Bronchial epithelial cell (primary cell): ENCODE measurements around the gene EPHB1. TPM values are rescaled to one million over a fixed set of nuclear protein-coding genes. Genes with fewer than 3 reads are reported as not detected.

Source experiments
- DNase-seq: peaks from one replicate; pipeline ENCODE4 v3.0.0-alpha.2; 2010; ENCODE audit warnings: low read depth
- FAIRE-seq: peaks from 2 replicates; lab custom pipeline; 2011; peaks lifted over from hg19 to GRCh38; lab: Jason Lieb, UNC
- H3K27me3 ChIP-seq: 2 replicates; pipeline ENCODE4 v1.5.1; 2011; ENCODE audit warnings: low read length; ENCODE audit not compliant: control insufficient read depth, insufficient read depth
- H3K36me3 ChIP-seq: 2 replicates; pipeline ENCODE4 v1.5.1; 2011; ENCODE audit warnings: low read length; ENCODE audit not compliant: control insufficient read depth, insufficient read depth
- H3K4me3 ChIP-seq: 2 replicates; pipeline ENCODE4 v1.5.1; 2011; ENCODE audit warnings: mild to moderate bottlenecking, low read depth, low read length, control low read depth
- total RNA-seq: library from RNA; depleted of rRNA; stranded (reverse); fragments of >200 nt; gene quantifications from 2 replicates; pipeline ENCODE4 v1.2.1, GENCODE V29; 2014
- TF ChIP-seq, protein P1 (sequence below): IDR thresholded peaks from 2 replicates; pipeline ENCODE4 v1.5.1; 2011; ENCODE audit warnings: mild to moderate bottlenecking, moderate library complexity, low read length, control low read depth, inconsistent platforms; ENCODE audit not compliant: insufficient read depth, severe bottlenecking

EPHB1 gene
- total RNA-seq, 1 donor from 2014 or later, result under 0.01 TPM

DNA sequence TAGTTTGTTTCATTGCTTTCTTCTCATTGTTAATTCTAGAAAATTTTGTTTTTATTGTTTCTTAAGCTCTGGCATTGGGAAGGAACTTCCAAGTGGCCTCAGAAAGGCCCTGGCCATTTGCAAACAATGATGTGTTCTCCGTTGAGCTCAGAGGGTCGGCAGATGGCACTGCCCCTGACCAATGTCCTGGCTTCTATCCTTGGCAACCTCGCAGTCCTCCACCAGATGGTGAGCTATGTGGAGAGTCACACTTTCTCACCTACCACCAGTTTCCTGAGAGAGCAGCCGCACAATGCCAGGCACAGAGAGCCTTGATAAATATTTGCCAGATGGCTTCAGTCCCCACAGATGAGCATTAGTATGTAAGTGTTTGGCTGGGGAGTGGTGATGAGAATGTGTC is 343.7 kb downstream of the EPHB1 start:
- TF ChIP-seq, protein P1, sequence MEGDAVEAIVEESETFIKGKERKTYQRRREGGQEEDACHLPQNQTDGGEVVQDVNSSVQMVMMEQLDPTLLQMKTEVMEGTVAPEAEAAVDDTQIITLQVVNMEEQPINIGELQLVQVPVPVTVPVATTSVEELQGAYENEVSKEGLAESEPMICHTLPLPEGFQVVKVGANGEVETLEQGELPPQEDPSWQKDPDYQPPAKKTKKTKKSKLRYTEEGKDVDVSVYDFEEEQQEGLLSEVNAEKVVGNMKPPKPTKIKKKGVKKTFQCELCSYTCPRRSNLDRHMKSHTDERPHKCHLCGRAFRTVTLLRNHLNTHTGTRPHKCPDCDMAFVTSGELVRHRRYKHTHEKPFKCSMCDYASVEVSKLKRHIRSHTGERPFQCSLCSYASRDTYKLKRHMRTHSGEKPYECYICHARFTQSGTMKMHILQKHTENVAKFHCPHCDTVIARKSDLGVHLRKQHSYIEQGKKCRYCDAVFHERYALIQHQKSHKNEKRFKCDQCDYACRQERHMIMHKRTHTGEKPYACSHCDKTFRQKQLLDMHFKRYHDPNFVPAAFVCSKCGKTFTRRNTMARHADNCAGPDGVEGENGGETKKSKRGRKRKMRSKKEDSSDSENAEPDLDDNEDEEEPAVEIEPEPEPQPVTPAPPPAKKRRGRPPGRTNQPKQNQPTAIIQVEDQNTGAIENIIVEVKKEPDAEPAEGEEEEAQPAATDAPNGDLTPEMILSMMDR, result no peak
- Histone ChIP-seq H3K36me3 (no peaks in the 10 kb centered on the region), H3K27me3 (no peaks in the 10 kb centered on the region), H3K4me3 (no peak overlapping the region)
- no peak for FAIRE-seq
- DNase-seq, result no peak

DNA sequence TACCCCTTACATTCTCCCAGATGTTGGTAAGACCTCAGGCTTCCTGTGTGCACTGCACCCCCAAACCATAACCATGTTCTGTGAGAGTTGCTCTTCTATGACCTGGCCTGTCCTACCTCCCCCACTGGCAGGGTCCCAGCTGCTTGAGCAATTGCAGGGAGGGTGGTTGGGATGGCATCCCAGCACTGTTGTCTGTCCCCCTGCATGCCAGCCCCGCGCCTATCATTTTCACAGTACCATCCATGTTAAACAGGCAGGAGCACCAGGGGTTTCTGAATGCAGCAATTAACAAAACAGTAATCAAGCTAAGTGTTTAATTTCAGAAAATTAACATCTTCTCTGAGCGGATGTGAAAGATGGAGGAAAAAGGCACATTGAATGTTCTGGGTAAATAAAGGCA is 345.5 kb downstream of the EPHB1 start:
- H3K36me3 ChIP-seq, result no peaks in the 10 kb centered on the region
- DNase-seq (no peak), FAIRE-seq (no peak)
- TF ChIP-seq, protein P1, result no peak
- H3K4me3 ChIP-seq, result no peak overlapping the region
- no peaks in the 10 kb centered on the region for H3K27me3 ChIP-seq

DNA sequence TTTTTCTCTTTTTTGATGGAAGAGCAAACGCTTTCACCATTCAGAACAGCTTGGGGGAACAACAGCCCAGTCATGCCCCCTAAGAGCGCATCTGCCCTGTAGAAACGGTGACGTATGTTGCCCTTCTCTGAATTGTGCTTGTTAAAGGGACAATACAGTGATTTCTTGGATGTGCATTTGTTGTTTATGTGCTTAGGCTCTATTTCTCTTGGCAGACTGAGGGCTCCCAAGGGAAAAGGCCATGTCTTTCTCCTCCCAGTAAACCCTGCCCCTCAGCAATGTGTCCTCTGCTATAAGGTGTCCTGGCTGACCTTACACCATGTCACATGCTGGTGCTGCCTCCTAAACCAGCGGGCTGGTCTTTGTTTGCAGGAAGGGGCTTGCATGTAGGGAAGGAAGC is 346.1 kb downstream of the EPHB1 start:
- DNase-seq (no peak), FAIRE-seq (no peak)

DNA sequence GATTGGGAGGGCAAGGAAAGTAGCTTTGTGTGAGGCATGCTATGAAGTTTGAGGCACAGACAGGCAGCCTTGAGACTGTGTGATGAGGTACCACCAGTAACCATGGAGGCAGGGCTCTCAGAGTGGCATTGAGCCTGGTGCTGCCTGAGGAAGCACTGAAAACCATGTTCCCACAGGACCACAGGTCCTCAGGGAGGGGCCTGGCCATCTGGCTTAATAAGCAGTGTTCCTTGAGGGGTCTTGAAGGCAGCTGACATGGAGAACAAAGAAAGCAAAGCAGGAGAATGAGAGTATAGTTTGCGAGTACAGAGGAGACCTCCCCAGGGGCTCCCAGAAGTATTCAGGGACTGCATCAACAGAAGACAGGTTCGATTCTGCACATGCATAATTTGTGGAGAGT is 346.6 kb downstream of the EPHB1 start:
- Histone ChIP-seq H3K4me3 (no peak overlapping the region), H3K36me3 (no peaks in the 10 kb centered on the region), H3K27me3 (no peaks in the 10 kb centered on the region)
- FAIRE-seq, result no peak
- DNase-seq, result no peak
- TF ChIP-seq, protein P1, result no peak

More for the DNA sequence above, 346.1 kb downstream of the EPHB1 start:
- Histone ChIP-seq H3K36me3 (no peaks in the 10 kb centered on the region), H3K4me3 (no peak overlapping the region), H3K27me3 (no peaks in the 10 kb centered on the region)
- TF ChIP-seq, protein P1, result no peak

DNA sequence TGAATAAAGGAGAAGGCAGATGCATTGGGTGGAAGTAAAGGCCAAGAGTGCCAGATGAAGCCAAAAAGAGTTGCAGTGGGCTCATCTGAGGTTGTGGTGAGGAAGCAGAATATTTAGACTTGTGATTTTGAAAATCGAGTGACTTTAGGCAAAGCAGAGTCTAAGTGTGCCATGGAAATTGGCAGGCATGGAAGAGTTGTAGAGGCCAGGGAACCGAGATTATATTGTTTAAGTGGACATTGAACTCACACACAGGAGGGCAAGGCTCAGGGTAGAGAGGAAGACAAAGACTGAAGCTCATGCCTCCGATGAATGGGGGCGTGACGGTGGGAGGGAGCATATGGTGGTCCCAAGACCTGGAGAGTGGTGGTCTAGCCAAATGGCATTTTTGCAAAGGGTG is 347.5 kb downstream of the EPHB1 start:
- Histone ChIP-seq H3K4me3 (no peak overlapping the region), H3K36me3 (no peaks in the 10 kb centered on the region), H3K27me3 (no peaks in the 10 kb centered on the region)
- no peak for FAIRE-seq
- no peak for DNase-seq
- TF ChIP-seq, protein P1, result no peak

DNA sequence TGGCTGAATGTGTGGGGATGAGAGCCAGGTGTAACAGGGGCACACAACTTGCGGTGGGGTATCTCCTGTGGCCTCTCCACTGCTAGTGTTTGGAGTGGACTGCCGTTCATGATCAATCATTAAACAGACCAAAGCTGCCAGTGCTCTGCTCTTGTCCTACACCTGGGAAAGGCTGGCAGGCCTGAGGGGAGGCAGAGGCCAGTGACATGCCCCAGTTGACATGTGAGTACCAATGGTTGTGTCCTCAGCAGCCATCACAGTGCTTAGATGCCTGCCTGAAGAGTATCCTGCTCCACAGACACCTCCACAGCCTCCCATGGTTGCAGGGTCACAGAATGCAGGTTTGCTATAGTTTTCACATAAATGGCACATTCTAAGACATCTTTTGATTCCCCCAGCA is 348.4 kb downstream of the EPHB1 start:
- FAIRE-seq, result no peak
- no peak overlapping the region for H3K4me3 ChIP-seq
- no peaks in the 10 kb centered on the region for H3K27me3 ChIP-seq
- H3K36me3 ChIP-seq, result no peaks in the 10 kb centered on the region
- TF ChIP-seq, protein P1, result no peak
- no peak for DNase-seq
